NK-92 treated with Interleukin-12 subunit alpha and Interleukin-12 subunit beta, amount 100 ng/mL, for 24 hours (cell line): ENCODE results near the gene ISCA1.

Experiments used
- DNase-seq: peaks from one replicate; lab custom pipeline; 2025; lab: John Stamatoyannopoulos, UW

Gene ISCA1

GRCh38 chr9:86285261-86285660, 2.9 kb upstream of the ISCA1 start:
- DNase-seq: no peak

- peak; percentile 51 for DNase-seq
Measured at GRCh38 chr9:86282979-86283535, 719 bp upstream of the ISCA1 start.

GRCh38 chr9:86281593-86282076, 703 bp downstream of the ISCA1 start:
- no peak for DNase-seq

GRCh38 chr9:86280580-86280979, 1.8 kb downstream of the ISCA1 start:
- DNase-seq: no peak

GRCh38 chr9:86279839-86280238, 2.5 kb downstream of the ISCA1 start:
- no peak for DNase-seq

GRCh38 chr9:86277072-86277471, 5.3 kb downstream of the ISCA1 start:
- DNase-seq: no peak

- no peak for DNase-seq
Measured at GRCh38 chr9:86275962-86276361, 6.4 kb downstream of the ISCA1 start.

- no peak for DNase-seq
Measured at GRCh38 chr9:86274821-86275643, 7.3 kb downstream of the ISCA1 start.

- DNase-seq: no peak
Measured at GRCh38 chr9:86272221-86272620, 10.1 kb downstream of the ISCA1 start.

GRCh38 chr9:86263876-86264275, 18.5 kb downstream of the ISCA1 start:
- no peak for DNase-seq

GRCh38 chr9:86262492-86262891, 19.8 kb downstream of the ISCA1 start:
- DNase-seq: no peak

- no peak for DNase-seq
Measured at GRCh38 chr9:86259557-86259956, 22.8 kb downstream of the ISCA1 start, which contains the start of gene C9orf153. Gene C9orf153, minus strand, starts transcription at chr9:86259657. Its CDS starts 30,054 bp downstream, at chr9:86229603.

GRCh38 chr9:86257391-86257790, 24.9 kb downstream of the ISCA1 start:
- DNase-seq: no peak

- no peak for DNase-seq
Measured at GRCh38 chr9:86256653-86257052, 25.7 kb downstream of the ISCA1 start.

GRCh38 chr9:86253577-86253976, 28.8 kb downstream of the ISCA1 start:
- no peak for DNase-seq

GRCh38 chr9:86252870-86253269, 29.5 kb downstream of the ISCA1 start:
- DNase-seq: no peak

GRCh38 chr9:86250123-86250522, 32.2 kb downstream of the ISCA1 start:
- DNase-seq: no peak

- DNase-seq: no peak
Measured at GRCh38 chr9:86248746-86249145, 33.6 kb downstream of the ISCA1 start.

GRCh38 chr9:86246752-86247161, 35.6 kb downstream of the ISCA1 start:
- DNase-seq: no peak

- DNase-seq: no peak
Measured at GRCh38 chr9:86242071-86242470, 40.3 kb downstream of the ISCA1 start.

GRCh38 chr9:86241216-86241615, 41.1 kb downstream of the ISCA1 start:
- DNase-seq: no peak

GRCh38 chr9:86238861-86239770, 43.2 kb downstream of the ISCA1 start:
- no peak for DNase-seq
